ENCODE data around the gene VASH1.

- no peak for TF ChIP-seq ZNF121 (tag by site-specific recombination; IDR thresholded peaks at IDR 0.05)
- TF ChIP-seq CTCF (tag by site-specific recombination; IDR thresholded peaks at IDR 0.05) = no peak
- no peak for TF ChIP-seq PATZ1 (tag by site-specific recombination; IDR thresholded peaks at IDR 0.05)
- TF ChIP-seq ZNF558 (tag by site-specific recombination; IDR thresholded peaks at IDR 0.05) = no peak
- no peak for TF ChIP-seq ZNF362 (tag by site-specific recombination; IDR thresholded peaks at IDR 0.05)
- no peak for TF ChIP-seq ZNF324 (tag by site-specific recombination; IDR thresholded peaks at IDR 0.05)
- no peak for TF ChIP-seq ZFP41 (tag by site-specific recombination; IDR thresholded peaks at IDR 0.05; ENCODE audit: borderline replicate concordance)
- TF ChIP-seq ZBTB6 (tag by site-specific recombination; IDR thresholded peaks at IDR 0.05) = no peak
Observed at GRCh38 chr14:76814726-76815645, 53.7 kb downstream of the VASH1 start.
